ENCODE measurements around the gene KLHL40. TPM values are rescaled to one million over a fixed set of nuclear protein-coding genes. Genes with fewer than 3 reads are reported as not detected.
A peak's percentile ranks its signal among the peaks of the same experiment; 100 is the strongest.

Gene KLHL40
- total RNA-seq, 1 donor: not detected

DNA sequence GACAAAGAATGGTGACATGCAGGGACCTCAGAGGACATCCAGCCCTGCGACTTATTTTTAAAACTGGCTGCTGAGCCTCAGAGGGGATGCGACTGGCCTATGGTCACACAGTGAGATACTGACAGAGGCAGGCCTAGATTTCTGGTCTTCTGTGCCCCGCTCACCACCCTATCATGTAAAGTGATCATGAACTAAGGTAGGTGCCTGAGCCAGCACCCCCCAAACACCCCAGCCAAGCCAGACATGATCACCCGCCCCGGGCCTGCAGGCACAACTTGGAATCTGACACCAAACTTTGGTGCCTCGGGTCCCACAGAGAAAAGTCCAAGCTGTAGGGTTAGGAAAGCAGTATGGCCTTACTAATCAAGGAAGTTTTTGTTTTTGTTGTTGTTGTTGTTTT, 51.2 kb downstream of the KLHL40 start:
- no peaks in the 10 kb centered on the region for H4K20me1 ChIP-seq (ENCODE audit: insufficient read depth, low read length)
- H3K4me1 ChIP-seq (ENCODE audit: insufficient read depth, low read length): no peaks in the 10 kb centered on the region
- TF ChIP-seq, protein P1, sequence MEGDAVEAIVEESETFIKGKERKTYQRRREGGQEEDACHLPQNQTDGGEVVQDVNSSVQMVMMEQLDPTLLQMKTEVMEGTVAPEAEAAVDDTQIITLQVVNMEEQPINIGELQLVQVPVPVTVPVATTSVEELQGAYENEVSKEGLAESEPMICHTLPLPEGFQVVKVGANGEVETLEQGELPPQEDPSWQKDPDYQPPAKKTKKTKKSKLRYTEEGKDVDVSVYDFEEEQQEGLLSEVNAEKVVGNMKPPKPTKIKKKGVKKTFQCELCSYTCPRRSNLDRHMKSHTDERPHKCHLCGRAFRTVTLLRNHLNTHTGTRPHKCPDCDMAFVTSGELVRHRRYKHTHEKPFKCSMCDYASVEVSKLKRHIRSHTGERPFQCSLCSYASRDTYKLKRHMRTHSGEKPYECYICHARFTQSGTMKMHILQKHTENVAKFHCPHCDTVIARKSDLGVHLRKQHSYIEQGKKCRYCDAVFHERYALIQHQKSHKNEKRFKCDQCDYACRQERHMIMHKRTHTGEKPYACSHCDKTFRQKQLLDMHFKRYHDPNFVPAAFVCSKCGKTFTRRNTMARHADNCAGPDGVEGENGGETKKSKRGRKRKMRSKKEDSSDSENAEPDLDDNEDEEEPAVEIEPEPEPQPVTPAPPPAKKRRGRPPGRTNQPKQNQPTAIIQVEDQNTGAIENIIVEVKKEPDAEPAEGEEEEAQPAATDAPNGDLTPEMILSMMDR (IDR thresholded peaks at IDR 0.05; ENCODE audit: extremely low read depth, low read depth, low read length): no peak

DNA sequence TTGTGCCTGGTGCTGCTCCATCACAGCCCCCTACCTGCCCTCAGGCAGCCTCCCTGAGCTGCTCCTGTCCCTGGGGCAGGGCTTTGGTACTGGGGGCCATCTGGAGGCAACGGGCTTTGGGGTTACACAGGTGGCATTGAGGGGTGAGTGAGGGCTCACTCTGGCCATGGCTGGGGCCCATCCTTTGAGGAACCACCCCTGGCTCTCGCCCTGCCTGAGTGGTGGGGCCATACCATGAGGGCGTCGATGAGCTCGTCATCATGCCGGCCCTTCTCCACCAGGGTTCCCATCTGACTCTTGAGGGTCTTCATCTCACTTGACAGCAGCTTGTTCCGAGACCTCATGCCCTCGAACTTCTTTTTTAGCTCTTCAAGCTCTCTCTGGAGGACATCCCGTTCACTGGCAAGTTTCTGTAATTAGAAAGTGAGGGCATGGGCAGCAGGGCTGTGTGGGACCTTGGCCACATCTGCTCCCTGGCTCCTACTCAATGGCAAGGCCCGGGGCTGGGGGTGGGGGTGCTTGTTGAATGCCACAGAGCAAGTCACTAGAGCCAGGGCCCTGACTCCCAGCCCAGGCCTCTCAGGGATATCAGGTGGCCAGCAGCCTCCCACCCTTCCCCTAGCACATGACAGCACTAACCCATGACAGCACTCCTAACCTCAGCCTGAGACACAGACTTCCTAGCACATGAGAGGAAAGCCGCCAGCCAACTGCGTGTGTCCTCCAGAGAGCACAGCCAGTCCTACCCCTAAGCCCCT, 54.2 kb downstream of the KLHL40 start:
- Histone ChIP-seq H2AFZ (ENCODE audit: low read length) (no peak overlapping the region), H3K27ac (ENCODE audit: low read depth, low read length) (no peak overlapping the region), H3K27me3 (ENCODE audit: insufficient read depth, low read length) (no peaks in the 10 kb centered on the region), H4K20me1 (ENCODE audit: insufficient read depth, low read length) (no peaks in the 10 kb centered on the region), H3K36me3 (ENCODE audit: insufficient read depth, low read length) (no peaks in the 10 kb centered on the region), H3K4me3 (ENCODE audit: insufficient read depth, low read length) (no peak overlapping the region), H3K9me3 (ENCODE audit: low read depth, low read length) (no peaks in the 10 kb centered on the region), H3K4me2 (ENCODE audit: insufficient read depth, low read length) (no peak overlapping the region), H3K4me1 (ENCODE audit: insufficient read depth, low read length) (no peaks in the 10 kb centered on the region), H3K79me2 (ENCODE audit: insufficient read depth, low read length) (no peaks in the 10 kb centered on the region)
- TF ChIP-seq, protein P1 (IDR thresholded peaks at IDR 0.05; ENCODE audit: extremely low read depth, low read depth, low read length): no peak
- peak; percentile 59 for DNase-seq (ENCODE audit: insufficient read length, low spot score, missing footprints)

More for the DNA sequence above, 51.2 kb downstream of the KLHL40 start:
- Histone ChIP-seq H3K4me2 (ENCODE audit: insufficient read depth, low read length) (no peak overlapping the region), H2AFZ (ENCODE audit: low read length) (no peak overlapping the region), H3K27ac (ENCODE audit: low read depth, low read length) (no peak overlapping the region), H3K79me2 (ENCODE audit: insufficient read depth, low read length) (no peaks in the 10 kb centered on the region), H3K4me3 (ENCODE audit: insufficient read depth, low read length) (no peak overlapping the region), H3K27me3 (ENCODE audit: insufficient read depth, low read length) (no peaks in the 10 kb centered on the region), H3K9me3 (ENCODE audit: low read depth, low read length) (no peaks in the 10 kb centered on the region), H3K36me3 (ENCODE audit: insufficient read depth, low read length) (no peaks in the 10 kb centered on the region)
- no peak for DNase-seq (ENCODE audit: insufficient read length, low spot score, missing footprints)

DNA sequence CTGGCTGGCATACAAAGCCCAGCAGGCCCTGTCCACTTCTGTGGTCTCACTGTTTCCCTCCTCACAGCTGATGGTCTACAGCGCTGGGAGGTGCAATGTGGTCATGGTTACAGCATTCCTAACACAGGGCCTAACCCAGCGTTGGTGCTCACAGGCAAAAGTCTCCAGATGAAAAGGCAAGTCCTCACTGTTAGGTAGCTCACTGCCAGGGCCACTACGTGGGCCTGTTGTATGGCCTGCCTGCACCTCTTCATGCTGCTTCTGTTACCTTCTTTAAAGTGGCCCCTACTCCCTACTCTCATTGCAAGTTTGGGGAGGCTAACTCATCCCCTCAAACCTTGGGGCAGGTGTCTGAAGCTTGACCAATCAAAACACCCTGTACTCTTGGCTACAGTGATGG, 56.5 kb downstream of the KLHL40 start:
- TF ChIP-seq, protein P1 (IDR thresholded peaks at IDR 0.05; ENCODE audit: extremely low read depth, low read depth, low read length): no peak
- Histone ChIP-seq H3K4me2 (ENCODE audit: insufficient read depth, low read length) (no peak overlapping the region), H2AFZ (ENCODE audit: low read length) (no peak overlapping the region), H3K79me2 (ENCODE audit: insufficient read depth, low read length) (no peaks in the 10 kb centered on the region), H3K36me3 (ENCODE audit: insufficient read depth, low read length) (no peaks in the 10 kb centered on the region), H3K9me3 (ENCODE audit: low read depth, low read length) (no peaks in the 10 kb centered on the region), H4K20me1 (ENCODE audit: insufficient read depth, low read length) (no peaks in the 10 kb centered on the region), H3K27me3 (ENCODE audit: insufficient read depth, low read length) (no peaks in the 10 kb centered on the region), H3K27ac (ENCODE audit: low read depth, low read length) (no peak overlapping the region), H3K4me3 (ENCODE audit: insufficient read depth, low read length) (no peak overlapping the region), H3K4me1 (ENCODE audit: insufficient read depth, low read length) (no peaks in the 10 kb centered on the region)
- DNase-seq (ENCODE audit: insufficient read length, low spot score, missing footprints): no peak

Other genes with a start within 250 kb of the KLHL40 start
- gene VIPR1, start 182.9 kb upstream of the KLHL40 start, total RNA-seq: not detected in 2 replicates
- gene SEC22C, start 103.6 kb upstream of the KLHL40 start, total RNA-seq: 60.1 and 62.2 TPM in 2 replicates
- gene SS18L2, start 94.7 kb upstream of the KLHL40 start, total RNA-seq: 11.6 and 12.7 TPM in 2 replicates
- 80.3 and 98.4 TPM in 2 replicates for gene NKTR, start 84.9 kb upstream of the KLHL40 start, total RNA-seq
- 39.2 and 41.3 TPM in 2 replicates for gene ZBTB47, start 31.8 kb upstream of the KLHL40 start, total RNA-seq
- not detected in 2 replicates for gene HHATL, start 17.3 kb downstream of the KLHL40 start, total RNA-seq
- 0.72 and 0.88 TPM in 2 replicates for gene CCDC13, start 87.7 kb downstream of the KLHL40 start, total RNA-seq
- 86.6 and 88.3 TPM in 2 replicates for gene HIGD1A, start 119.0 kb downstream of the KLHL40 start, total RNA-seq
- under 0.01 TPM in 1 of 2 replicates, not detected in the other for gene ACKR2, start 123.9 kb downstream of the KLHL40 start, total RNA-seq
- gene CYP8B1, start 190.3 kb downstream of the KLHL40 start, total RNA-seq: not detected in 2 replicates
- 4.0 and 4.1 TPM in 2 replicates for gene ZNF662, start 220.6 kb downstream of the KLHL40 start, total RNA-seq